Astrocyte of the spinal cord (primary cell): ENCODE results near the gene NPHP4.

Source experiments
- DNase-seq: peaks from one replicate; pipeline ENCODE4 v3.0.0; 2011; ENCODE audit warnings: low read depth, low spot score
- H3K4me3 ChIP-seq: 2 replicates; pipeline ENCODE4 v1.5.1; 2011; ENCODE audit warnings: low read depth, mild to moderate bottlenecking, low read length, moderate library complexity
- CTCF ChIP-seq: IDR thresholded peaks from 2 replicates; pipeline ENCODE4 v1.5.1; 2012; ENCODE audit warnings: low read depth, mild to moderate bottlenecking, low read length, inconsistent platforms
- in situ Hi-C: cut with HindIII; loops from 2 replicates; pipeline ENCODE4 v1.10.0; 2017; ENCODE audit warnings: low sequenced_read_pairs

Gene NPHP4

GRCh38 chr1:5967351-5968160, 24.7 kb downstream of the NPHP4 start:
- no peak for TF ChIP-seq CTCF
- no peak overlapping the region for H3K4me3 ChIP-seq
- in situ Hi-C loops, result no loop called here
- no peak for DNase-seq

GRCh38 chr1:5966543-5967205, 25.6 kb downstream of the NPHP4 start:
- in situ Hi-C loops, result no loop called here
- DNase-seq, result no peak
- no peak for TF ChIP-seq CTCF
- no peak overlapping the region for H3K4me3 ChIP-seq

GRCh38 chr1:5965586-5966131, 26.6 kb downstream of the NPHP4 start:
- H3K4me3 ChIP-seq, result no peak overlapping the region
- no peak for TF ChIP-seq CTCF
- DNase-seq, result no peak
- in situ Hi-C loops, result no loop called here

GRCh38 chr1:5962265-5963105, 29.7 kb downstream of the NPHP4 start:
- TF ChIP-seq CTCF, result no peak
- in situ Hi-C loops, result no loop called here
- DNase-seq, result no peak
- H3K4me3 ChIP-seq, result no peak overlapping the region

GRCh38 chr1:5961601-5962000, 30.6 kb downstream of the NPHP4 start:
- no peak for DNase-seq
- in situ Hi-C loops, result no loop called here
- no peak for TF ChIP-seq CTCF
- no peak overlapping the region for H3K4me3 ChIP-seq

- in situ Hi-C loops, result no loop called here
Observed at GRCh38 chr1:5960336-5960735, 31.9 kb downstream of the NPHP4 start.

More at GRCh38 chr1:5960336-5960735, 31.9 kb downstream of the NPHP4 start:
- no peak for DNase-seq
- no peak for TF ChIP-seq CTCF
- H3K4me3 ChIP-seq, result no peak overlapping the region
